Trophoblast cell (in vitro differentiated cells and primary cell): ENCODE data around the gene PELI2.

Experiments
- DNase-seq, 2 donors: peaks; one replicate each; pipeline ENCODE4 v3.0.0-alpha.2; 2016
- H2AFZ ChIP-seq: 2 replicates; pipeline ENCODE4 v1.6.1; 2013; ENCODE audit warnings: low read length, moderate library complexity, mild to moderate bottlenecking; ENCODE audit not compliant: insufficient read depth, poor library complexity
- H2AK5ac ChIP-seq: 2 replicates; pipeline ENCODE4 v1.6.1; 2013; ENCODE audit warnings: mild to moderate bottlenecking, low read length
- H2BK120ac ChIP-seq: 2 replicates; pipeline ENCODE4 v1.6.1; 2013; ENCODE audit warnings: low read length, mild to moderate bottlenecking, moderate library complexity; ENCODE audit not compliant: insufficient read depth, poor library complexity
- H2BK12ac ChIP-seq: 2 replicates; pipeline ENCODE4 v1.6.1; 2013; ENCODE audit warnings: mild to moderate bottlenecking, low read length, moderate library complexity
- H2BK5ac ChIP-seq: 2 replicates; pipeline ENCODE4 v1.6.1; 2013; ENCODE audit warnings: low read length, low read depth, moderate library complexity, mild to moderate bottlenecking; ENCODE audit not compliant: poor library complexity
- H3K14ac ChIP-seq: 2 replicates; pipeline ENCODE4 v1.6.1; 2013; ENCODE audit warnings: mild to moderate bottlenecking, low read length
- H3K18ac ChIP-seq: 2 replicates; pipeline ENCODE4 v1.6.1; 2013; ENCODE audit warnings: mild to moderate bottlenecking, low read length
- H3K23ac ChIP-seq: 2 replicates; pipeline ENCODE4 v1.6.1; 2013; ENCODE audit warnings: low read length
- H3K27ac ChIP-seq: 2 replicates; pipeline ENCODE4 v1.5.1; 2013; ENCODE audit warnings: low read depth, mild to moderate bottlenecking, inconsistent platforms, low read length, moderate library complexity
- H3K27me3 ChIP-seq: 2 replicates; pipeline ENCODE4 v1.6.1; 2013; ENCODE audit warnings: inconsistent platforms, mild to moderate bottlenecking, low read length, moderate library complexity; ENCODE audit not compliant: insufficient read depth
- H3K36me3 ChIP-seq, 2 experiments: 1 replicate in 1 of 2; 2 replicates in 1 of 2; pipeline ENCODE4 v1.6.1; 2013; ENCODE audit warnings: low read length in 2 of 2, mild to moderate bottlenecking in 2 of 2, moderate library complexity in 1 of 2; ENCODE audit not compliant: insufficient read depth in 2 of 2, control insufficient read depth in 1 of 2
- H3K4ac ChIP-seq: 2 replicates; pipeline ENCODE4 v1.6.1; 2013; ENCODE audit warnings: low read depth, mild to moderate bottlenecking, low read length, moderate library complexity
- H3K4me1 ChIP-seq, 2 experiments: 1 replicate in 1 of 2; 2 replicates in 1 of 2; pipeline ENCODE4 v1.6.1; 2013; ENCODE audit warnings: low read length in 2 of 2, mild to moderate bottlenecking in 2 of 2, moderate library complexity in 1 of 2; ENCODE audit not compliant: insufficient read depth in 2 of 2, control insufficient read depth in 1 of 2
- H3K4me2 ChIP-seq: 2 replicates; pipeline ENCODE4 v1.6.1; 2013; ENCODE audit warnings: inconsistent platforms, mild to moderate bottlenecking, low read length, moderate library complexity
- H3K4me3 ChIP-seq: 2 replicates; pipeline ENCODE4 v1.5.1; 2013; ENCODE audit warnings: mild to moderate bottlenecking, low read depth, low read length, inconsistent platforms
- H3K79me1 ChIP-seq: one replicate; pipeline ENCODE4 v1.6.1; 2013; ENCODE audit warnings: low read length
- H3K79me2 ChIP-seq: 2 replicates; pipeline ENCODE4 v1.6.1; 2013; ENCODE audit warnings: low read length, mild to moderate bottlenecking; ENCODE audit not compliant: control insufficient read depth, insufficient read depth, poor library complexity
- H3K9ac ChIP-seq: 2 replicates; pipeline ENCODE4 v1.6.1; 2013; ENCODE audit warnings: mild to moderate bottlenecking, low read length
- H3K9me3 ChIP-seq: 2 replicates; pipeline ENCODE4 v1.6.1; 2013; ENCODE audit warnings: low read depth, mild to moderate bottlenecking, control low read depth, inconsistent platforms, low read length; ENCODE audit not compliant: insufficient read depth
- H4K12ac ChIP-seq: 2 replicates; pipeline ENCODE4 v1.6.1; 2013; ENCODE audit warnings: low read depth, mild to moderate bottlenecking, low read length, moderate library complexity
- H4K8ac ChIP-seq: 2 replicates; pipeline ENCODE4 v1.6.1; 2013; ENCODE audit warnings: low read depth, mild to moderate bottlenecking, low read length, moderate library complexity
- H4K91ac ChIP-seq: one replicate; pipeline ENCODE4 v1.6.1; 2013; ENCODE audit warnings: low read depth, mild to moderate bottlenecking, low read length, moderate library complexity
- WGBS: extraction: QIAGEN DNeasy Blood & Tissue Kit; methylation state at CpG from one replicate; pipeline ENCODE4 v1.1.7; 2013; ENCODE audit warnings: missing lambda C conversion rate; ENCODE audit not compliant: insufficient read length, insufficient coverage; ENCODE audit errors: extremely low coverage; 5-methylcytosine and 5-hydroxymethylcytosine counted together

Gene PELI2

GRCh38 chr14:56244138-56244789, 126.1 kb downstream of the PELI2 start:
- no peak overlapping the region for H3K23ac ChIP-seq
- H3K27me3 ChIP-seq: no peaks in the 10 kb centered on the region
- H3K36me3 ChIP-seq: no peaks in the 10 kb centered on the region
- H4K91ac ChIP-seq: no peak overlapping the region
- H3K79me2 ChIP-seq: no peaks in the 10 kb centered on the region
- H2BK12ac ChIP-seq: no peak overlapping the region
- no peak overlapping the region for H4K8ac ChIP-seq
- H2AFZ ChIP-seq: no peak overlapping the region
- DNase-seq: peak in 1 of 2 donors; percentile 5
- no peak overlapping the region for H3K4ac ChIP-seq
- no peak overlapping the region for H4K12ac ChIP-seq
- H3K14ac ChIP-seq: no peak overlapping the region
- WGBS: no CpG with 5 or more reads among the region's 5 CpGs
- H3K4me3 ChIP-seq: no peak overlapping the region
- no peak overlapping the region for H3K4me2 ChIP-seq
- H2AK5ac ChIP-seq: no peak overlapping the region
- no peak overlapping the region for H3K27ac ChIP-seq
- H3K4me1 ChIP-seq: no peaks in the 10 kb centered on the region
- no peak overlapping the region for H3K18ac ChIP-seq
- H3K9ac ChIP-seq: no peak overlapping the region
- no peak overlapping the region for H2BK120ac ChIP-seq
- H2BK5ac ChIP-seq: no peak overlapping the region
- H3K79me1 ChIP-seq: no peaks in the 10 kb centered on the region
- peaks cover 1% of the 10 kb centered on the region for H3K9me3 ChIP-seq

GRCh38 chr14:56247495-56248200, 129.4 kb downstream of the PELI2 start:
- H2BK5ac ChIP-seq: no peak overlapping the region
- no peak overlapping the region for H3K9ac ChIP-seq
- no peak overlapping the region for H2BK12ac ChIP-seq
- H3K36me3 ChIP-seq: no peaks in the 10 kb centered on the region
- H4K8ac ChIP-seq: no peak overlapping the region
- H4K91ac ChIP-seq: no peak overlapping the region
- no peak overlapping the region for H3K4me3 ChIP-seq
- H3K79me2 ChIP-seq: no peaks in the 10 kb centered on the region
- H3K27ac ChIP-seq: no peak overlapping the region
- no peaks in the 10 kb centered on the region for H3K4me1 ChIP-seq
- H4K12ac ChIP-seq: no peak overlapping the region
- H3K79me1 ChIP-seq: no peaks in the 10 kb centered on the region
- no peak overlapping the region for H3K18ac ChIP-seq
- no peak overlapping the region for H2BK120ac ChIP-seq
- no peak overlapping the region for H3K14ac ChIP-seq
- no peaks in the 10 kb centered on the region for H3K9me3 ChIP-seq
- no peak overlapping the region for H2AFZ ChIP-seq
- H3K4ac ChIP-seq: no peak overlapping the region
- no peak overlapping the region for H2AK5ac ChIP-seq
- no CpG with 5 or more reads among the region's 5 CpGs for WGBS
- DNase-seq: peak in 1 of 2 donors; percentile 31
- H3K23ac ChIP-seq: no peak overlapping the region
- no peaks in the 10 kb centered on the region for H3K27me3 ChIP-seq
- no peak overlapping the region for H3K4me2 ChIP-seq

GRCh38 chr14:56248442-56248841, 130.2 kb downstream of the PELI2 start:
- Histone ChIP-seq H3K23ac (no peak overlapping the region), H3K9me3 (no peaks in the 10 kb centered on the region), H4K12ac (no peak overlapping the region), H3K9ac (no peak overlapping the region), H3K18ac (no peak overlapping the region), H4K8ac (no peak overlapping the region), H3K14ac (no peak overlapping the region), H3K79me2 (no peaks in the 10 kb centered on the region), H2BK120ac (no peak overlapping the region), H3K4me2 (no peak overlapping the region), H3K36me3 (no peaks in the 10 kb centered on the region), H3K79me1 (no peaks in the 10 kb centered on the region), H2BK12ac (no peak overlapping the region), H2AFZ (no peak overlapping the region), H3K4ac (no peak overlapping the region), H2BK5ac (no peak overlapping the region), H4K91ac (no peak overlapping the region), H3K27ac (no peak overlapping the region), H3K27me3 (no peaks in the 10 kb centered on the region), H2AK5ac (no peak overlapping the region), H3K4me1 (no peaks in the 10 kb centered on the region), H3K4me3 (no peak overlapping the region)
- WGBS: no CpG with 5 or more reads among the region's 5 CpGs
- DNase-seq: no peak

GRCh38 chr14:56261046-56261445, 142.8 kb downstream of the PELI2 start:
- WGBS: no CpG with 5 or more reads among the region's 4 CpGs
- H3K18ac ChIP-seq: no peak overlapping the region

More at GRCh38 chr14:56261046-56261445, 142.8 kb downstream of the PELI2 start:
- H2BK12ac ChIP-seq: no peak overlapping the region
- no peak overlapping the region for H3K4me3 ChIP-seq
- H4K91ac ChIP-seq: no peak overlapping the region
- H3K14ac ChIP-seq: no peak overlapping the region
- no peak overlapping the region for H2BK5ac ChIP-seq
- H3K79me2 ChIP-seq: no peaks in the 10 kb centered on the region
- no peak overlapping the region for H2AFZ ChIP-seq
- H4K8ac ChIP-seq: no peak overlapping the region
- H3K36me3 ChIP-seq: no peaks in the 10 kb centered on the region
- no peak overlapping the region for H4K12ac ChIP-seq
- no peak for DNase-seq
- H3K79me1 ChIP-seq: no peaks in the 10 kb centered on the region
- no peak overlapping the region for H3K9ac ChIP-seq
- no peak overlapping the region for H3K27ac ChIP-seq
- H2AK5ac ChIP-seq: no peak overlapping the region
- H3K9me3 ChIP-seq: no peaks in the 10 kb centered on the region
- H3K4me1 ChIP-seq: no peaks in the 10 kb centered on the region
- no peak overlapping the region for H3K4me2 ChIP-seq
- H3K23ac ChIP-seq: no peak overlapping the region
- H2BK120ac ChIP-seq: no peak overlapping the region
- no peaks in the 10 kb centered on the region for H3K27me3 ChIP-seq
- no peak overlapping the region for H3K4ac ChIP-seq
